ENCODE results near the gene SLC12A1.

SLC12A1 gene

DNA sequence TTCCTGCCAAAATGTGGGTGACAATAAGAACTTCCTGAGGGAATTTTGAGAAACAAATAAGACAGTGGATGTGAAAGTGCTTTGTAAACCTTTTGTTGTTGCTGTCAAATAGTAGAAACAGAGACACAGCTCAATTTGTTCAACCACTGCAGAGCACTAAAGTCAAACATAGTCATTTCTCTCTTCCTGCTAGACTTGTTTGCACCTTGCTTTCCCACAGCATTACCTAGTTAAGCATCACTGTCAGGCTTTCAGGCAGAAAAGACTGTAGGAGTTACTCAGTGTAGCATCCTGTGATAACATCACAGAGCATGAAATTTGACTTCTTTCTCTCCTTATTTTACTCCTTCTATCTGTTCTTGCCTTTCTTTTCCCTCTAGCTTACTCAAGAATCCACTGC is 27.1 kb downstream of the SLC12A1 start:
- TF ChIP-seq, protein P1, sequence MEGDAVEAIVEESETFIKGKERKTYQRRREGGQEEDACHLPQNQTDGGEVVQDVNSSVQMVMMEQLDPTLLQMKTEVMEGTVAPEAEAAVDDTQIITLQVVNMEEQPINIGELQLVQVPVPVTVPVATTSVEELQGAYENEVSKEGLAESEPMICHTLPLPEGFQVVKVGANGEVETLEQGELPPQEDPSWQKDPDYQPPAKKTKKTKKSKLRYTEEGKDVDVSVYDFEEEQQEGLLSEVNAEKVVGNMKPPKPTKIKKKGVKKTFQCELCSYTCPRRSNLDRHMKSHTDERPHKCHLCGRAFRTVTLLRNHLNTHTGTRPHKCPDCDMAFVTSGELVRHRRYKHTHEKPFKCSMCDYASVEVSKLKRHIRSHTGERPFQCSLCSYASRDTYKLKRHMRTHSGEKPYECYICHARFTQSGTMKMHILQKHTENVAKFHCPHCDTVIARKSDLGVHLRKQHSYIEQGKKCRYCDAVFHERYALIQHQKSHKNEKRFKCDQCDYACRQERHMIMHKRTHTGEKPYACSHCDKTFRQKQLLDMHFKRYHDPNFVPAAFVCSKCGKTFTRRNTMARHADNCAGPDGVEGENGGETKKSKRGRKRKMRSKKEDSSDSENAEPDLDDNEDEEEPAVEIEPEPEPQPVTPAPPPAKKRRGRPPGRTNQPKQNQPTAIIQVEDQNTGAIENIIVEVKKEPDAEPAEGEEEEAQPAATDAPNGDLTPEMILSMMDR (IDR thresholded peaks at IDR 0.05; ENCODE audit: insufficient read depth, low read depth, low read length, missing control alignments), result no peak
- DNase-seq (ENCODE audit: low read depth), result peak; percentile 5
- no peak overlapping the region for H3K4me3 ChIP-seq (ENCODE audit: low read depth, low read length)

GRCh38 chr15:48239334-48239733 is 33.2 kb downstream of the SLC12A1 start:
- no peak for DNase-seq (ENCODE audit: low read depth)
- H3K4me3 ChIP-seq (ENCODE audit: low read depth, low read length), result no peak overlapping the region
- TF ChIP-seq, protein P1 (IDR thresholded peaks at IDR 0.05; ENCODE audit: insufficient read depth, low read depth, low read length, missing control alignments), result no peak

GRCh38 chr15:48242015-48242414 is 35.9 kb downstream of the SLC12A1 start:
- no peak overlapping the region for H3K4me3 ChIP-seq (ENCODE audit: low read depth, low read length)
- TF ChIP-seq, protein P1 (IDR thresholded peaks at IDR 0.05; ENCODE audit: insufficient read depth, low read depth, low read length, missing control alignments), result no peak
- DNase-seq (ENCODE audit: low read depth), result no peak

- no peak for DNase-seq (ENCODE audit: low read depth)
- TF ChIP-seq, protein P1 (IDR thresholded peaks at IDR 0.05; ENCODE audit: insufficient read depth, low read depth, low read length, missing control alignments), result no peak
- H3K4me3 ChIP-seq (ENCODE audit: low read depth, low read length), result no peak overlapping the region
Observed at GRCh38 chr15:48242535-48242934, 36.4 kb downstream of the SLC12A1 start.

DNA sequence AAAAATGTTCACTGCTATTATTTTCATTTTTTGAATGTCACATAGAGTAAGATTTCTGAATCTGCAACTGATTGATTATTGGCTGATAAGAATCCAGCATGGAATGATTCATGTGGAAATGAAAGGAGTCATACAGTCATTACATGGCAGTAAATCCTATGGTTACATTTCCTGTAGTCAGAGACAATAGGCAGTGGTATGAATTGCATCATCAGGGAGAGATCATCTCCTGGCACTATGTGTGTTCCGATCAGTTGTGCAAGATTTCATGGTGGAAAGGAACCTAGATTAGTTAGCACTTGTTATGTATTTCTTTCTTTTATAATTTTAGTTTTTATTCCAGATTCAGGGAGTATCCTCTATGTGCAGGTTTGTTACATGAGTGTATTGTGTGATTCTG is 38.8 kb downstream of the SLC12A1 start:
- TF ChIP-seq, protein P1 (IDR thresholded peaks at IDR 0.05; ENCODE audit: insufficient read depth, low read depth, low read length, missing control alignments), result no peak
- H3K4me3 ChIP-seq (ENCODE audit: low read depth, low read length), result no peak overlapping the region
- DNase-seq (ENCODE audit: low read depth), result no peak

GRCh38 chr15:48248414-48248813 is 42.3 kb downstream of the SLC12A1 start:
- H3K4me3 ChIP-seq (ENCODE audit: low read depth, low read length), result no peak overlapping the region
- TF ChIP-seq, protein P1 (IDR thresholded peaks at IDR 0.05; ENCODE audit: insufficient read depth, low read depth, low read length, missing control alignments), result no peak
- DNase-seq (ENCODE audit: low read depth), result no peak

GRCh38 chr15:48250640-48251076 is 44.6 kb downstream of the SLC12A1 start:
- peak; percentile 80 for DNase-seq (ENCODE audit: low read depth)
- TF ChIP-seq, protein P1 (IDR thresholded peaks at IDR 0.05; ENCODE audit: insufficient read depth, low read depth, low read length, missing control alignments), result peak; percentile 68
- H3K4me3 ChIP-seq (ENCODE audit: low read depth, low read length), result no peak overlapping the region
